HG03565 (cell line): Measurements from ENCODE around the gene MPPED1.

ENCODE experiments used
- ATAC-seq: cut with Tn5 transposase; IDR thresholded peaks from one replicate; pipeline ENCODE4 v1.9.1; 2021; ENCODE audit warnings: mild to moderate bottlenecking, moderate library complexity; ENCODE audit not compliant: unreplicated experiment

Gene MPPED1

DNA sequence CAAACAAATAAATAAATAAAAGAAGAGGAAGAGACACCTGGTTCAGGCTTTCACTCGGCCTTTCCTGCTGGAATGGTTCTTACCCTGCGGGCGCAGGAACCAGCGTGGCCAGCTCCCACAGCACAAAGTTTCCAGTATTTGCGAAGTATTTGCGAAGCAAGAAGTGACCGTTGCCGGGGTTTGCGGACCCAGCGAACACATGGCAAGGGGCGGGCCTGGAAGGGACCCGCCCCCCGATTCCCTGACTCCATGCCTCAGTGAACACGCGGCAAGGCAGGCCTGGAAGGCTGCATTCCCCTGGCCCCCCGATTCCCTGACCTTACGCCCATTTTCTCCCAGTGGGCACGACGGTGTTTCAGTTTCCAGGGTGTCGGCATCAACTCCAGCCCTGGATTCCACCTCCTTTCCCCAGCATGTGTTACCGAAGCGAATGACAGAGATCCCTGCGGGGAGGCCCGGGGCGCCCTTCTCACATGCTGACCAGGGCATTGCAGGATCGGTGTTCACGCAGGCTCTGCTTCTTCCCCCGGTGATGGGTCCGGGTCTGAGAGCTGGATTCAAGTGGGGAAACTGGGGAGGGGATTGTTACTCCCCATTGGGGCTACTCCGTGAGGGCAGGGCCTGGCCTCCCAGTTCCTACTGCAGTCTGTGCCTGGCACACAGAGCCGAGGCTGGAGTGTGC is 102.8 kb downstream of the MPPED1 start:
- no peak for ATAC-seq

DNA sequence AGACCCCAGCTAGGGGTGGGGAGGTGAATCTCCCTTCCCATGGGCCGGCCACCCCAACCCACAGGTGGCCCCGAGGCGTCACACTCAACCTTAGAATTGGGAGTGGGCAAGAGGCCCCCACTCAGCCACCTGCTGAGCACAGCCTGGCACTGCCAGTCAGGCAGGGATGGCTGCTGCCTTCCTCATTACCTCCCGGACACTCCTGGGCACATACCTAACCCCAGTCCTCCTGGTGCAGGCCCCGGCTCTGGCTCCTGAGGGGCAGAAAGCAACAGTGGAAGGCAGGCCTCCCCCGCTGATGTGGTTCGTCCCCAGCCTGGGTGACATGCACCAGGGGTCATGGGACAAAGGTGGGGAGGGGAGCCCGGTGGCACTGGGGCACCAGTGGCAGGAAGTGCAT is 103.6 kb downstream of the MPPED1 start:
- no peak for ATAC-seq

DNA sequence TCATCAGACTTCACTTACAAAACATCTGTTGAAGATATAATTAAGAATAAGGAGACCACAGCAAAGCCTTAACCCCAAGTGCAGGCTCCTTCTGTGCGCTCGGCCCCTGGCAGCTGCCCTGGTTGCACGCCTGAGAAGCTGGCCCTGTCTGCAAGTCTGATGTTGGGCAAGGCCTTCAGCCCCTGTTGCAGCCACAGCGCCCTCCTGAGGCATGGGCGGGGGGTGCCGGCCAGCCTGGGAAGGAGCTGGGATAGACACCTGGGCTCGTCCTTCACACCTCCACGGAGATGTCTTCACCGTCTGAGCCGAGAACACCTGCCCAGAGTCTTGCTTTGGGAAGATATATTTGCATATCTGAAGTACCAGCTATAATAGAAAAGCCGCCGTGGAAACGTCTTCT is 104.1 kb downstream of the MPPED1 start:
- ATAC-seq: no peak

DNA sequence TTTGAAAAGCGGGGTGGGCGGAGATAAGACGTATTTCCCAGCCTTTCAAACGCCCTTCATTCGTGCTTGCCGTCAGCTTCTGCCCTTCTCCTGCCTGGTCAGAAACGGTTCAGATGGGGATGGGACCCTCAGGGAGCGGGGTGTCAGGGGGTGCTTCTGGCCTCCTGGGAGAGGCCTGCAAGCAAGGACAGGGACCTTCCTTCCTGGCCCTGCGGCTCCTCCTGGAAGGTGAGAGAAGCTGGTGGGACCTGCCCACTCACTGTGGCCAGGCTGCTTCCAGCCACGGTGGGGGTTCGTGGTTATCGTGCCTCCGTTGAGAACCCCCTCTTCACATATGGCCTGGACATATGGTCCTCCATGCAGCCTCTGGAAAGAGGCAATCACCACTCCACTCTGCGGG is 104.6 kb downstream of the MPPED1 start:
- no peak for ATAC-seq

DNA sequence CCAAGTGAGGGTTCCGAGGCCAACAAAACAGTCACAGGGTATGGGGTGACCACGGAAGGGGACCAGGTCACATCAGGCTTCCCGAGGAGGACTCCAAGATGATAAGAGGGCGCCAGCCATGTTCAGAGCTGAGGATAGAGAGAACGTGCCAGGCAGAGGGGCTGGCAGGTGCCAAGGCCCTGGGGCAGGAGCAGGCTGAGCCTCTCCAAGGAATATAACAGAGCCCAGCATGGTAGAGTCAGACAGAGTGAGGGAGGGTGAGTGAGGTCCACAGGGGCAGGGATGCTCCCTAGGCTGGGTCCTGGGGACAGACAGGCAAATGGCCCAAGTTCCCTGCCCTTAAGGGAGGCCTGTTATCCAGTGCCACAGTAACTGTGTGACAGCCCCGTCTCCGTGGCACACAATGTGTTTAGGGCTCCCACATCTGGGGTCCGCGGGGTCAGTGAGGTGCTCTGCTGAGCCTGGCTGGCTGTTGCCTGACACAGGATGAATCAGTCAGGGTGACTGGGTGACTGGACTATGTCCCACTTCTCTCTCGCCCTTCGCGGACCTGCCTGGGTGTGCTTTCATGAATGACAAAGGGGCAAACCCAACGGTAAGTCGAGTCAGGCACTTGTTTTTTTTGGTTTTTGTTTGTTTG is 105.3 kb downstream of the MPPED1 start:
- ATAC-seq: no peak

DNA sequence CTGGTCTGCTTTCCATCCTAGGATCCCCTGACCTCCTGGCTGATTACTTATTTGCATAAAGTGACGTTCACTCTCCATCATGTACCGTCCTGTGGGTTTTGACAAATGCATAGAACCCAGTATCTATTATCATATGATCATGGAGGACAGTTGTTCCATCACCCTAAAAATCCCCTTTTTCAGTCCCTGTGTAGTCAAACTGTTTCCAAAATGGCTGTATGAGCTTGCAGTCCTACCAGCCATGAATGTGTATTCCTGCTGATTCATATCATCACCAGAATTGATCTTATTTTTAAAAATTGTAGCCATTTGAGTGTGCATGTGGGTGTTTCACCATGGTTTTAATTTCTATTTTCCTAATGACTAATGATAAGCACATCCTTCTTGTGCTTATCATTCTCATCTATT is 108.8 kb downstream of the MPPED1 start:
- no peak for ATAC-seq

DNA sequence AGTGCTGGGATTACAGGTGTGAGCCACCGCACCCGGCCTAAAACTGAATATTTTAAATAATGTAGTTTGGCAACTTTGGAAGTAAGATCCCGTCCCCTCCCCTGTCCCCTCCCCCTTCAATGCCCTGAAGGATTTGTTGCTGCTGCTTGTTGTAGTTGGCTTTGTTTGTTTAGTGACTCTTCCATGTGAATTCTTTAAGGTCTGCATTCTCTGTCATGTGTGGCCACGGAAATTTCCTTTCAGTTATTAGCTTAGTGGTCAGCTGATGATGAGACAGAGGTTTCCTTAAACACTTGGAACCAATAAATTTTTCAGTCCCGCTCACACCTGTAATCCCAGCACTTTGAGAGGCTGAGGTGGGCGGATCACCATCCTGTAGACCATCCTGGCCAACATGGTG is 109.9 kb downstream of the MPPED1 start:
- no peak for ATAC-seq

DNA sequence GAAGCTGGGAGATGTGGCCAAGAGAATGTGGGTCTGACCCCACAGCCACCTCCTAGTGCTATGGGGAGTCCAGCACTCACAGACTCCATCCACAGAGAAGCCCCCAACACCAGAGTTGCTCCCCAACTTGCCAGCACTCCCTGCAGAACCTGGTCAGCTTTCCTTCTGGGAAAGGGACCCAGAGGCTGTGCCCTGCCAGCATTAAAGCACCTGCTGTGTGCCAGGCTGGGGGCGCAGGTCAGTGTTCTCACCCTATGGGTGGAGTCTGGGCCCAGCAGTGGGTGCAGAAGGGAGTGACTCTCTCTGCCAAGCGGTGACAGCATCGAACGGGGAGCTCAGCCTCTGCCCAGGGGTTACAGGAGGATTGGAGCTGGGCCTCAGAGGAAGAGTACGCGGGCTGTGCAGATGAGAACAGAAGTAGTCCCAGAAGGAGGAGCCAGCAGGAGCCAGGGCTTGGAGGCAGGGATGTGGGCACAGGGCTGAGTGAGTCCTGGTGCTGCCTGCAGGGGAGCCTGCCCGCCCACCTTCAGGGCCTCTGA is 114.4 kb downstream of the MPPED1 start:
- ATAC-seq: no peak

DNA sequence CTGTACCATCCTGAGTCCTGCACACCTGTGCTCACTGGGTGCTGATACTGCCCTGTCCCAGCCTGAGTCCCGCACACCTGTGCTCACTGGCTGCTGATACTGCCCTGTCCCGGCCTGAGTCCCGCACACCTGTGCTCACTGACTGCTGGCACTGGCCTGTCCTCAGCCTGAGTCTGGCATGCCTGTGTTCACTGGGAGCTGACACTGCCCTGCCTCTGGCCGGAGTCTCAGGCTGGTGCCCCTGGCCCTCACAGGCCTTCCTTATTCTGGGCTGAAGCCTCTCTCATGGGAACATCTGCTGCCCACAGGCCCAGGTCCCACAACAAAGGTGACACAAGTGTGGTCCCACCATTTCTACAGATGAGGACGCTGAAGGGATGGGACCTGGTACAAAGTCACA is 115.1 kb downstream of the MPPED1 start:
- no peak for ATAC-seq

DNA sequence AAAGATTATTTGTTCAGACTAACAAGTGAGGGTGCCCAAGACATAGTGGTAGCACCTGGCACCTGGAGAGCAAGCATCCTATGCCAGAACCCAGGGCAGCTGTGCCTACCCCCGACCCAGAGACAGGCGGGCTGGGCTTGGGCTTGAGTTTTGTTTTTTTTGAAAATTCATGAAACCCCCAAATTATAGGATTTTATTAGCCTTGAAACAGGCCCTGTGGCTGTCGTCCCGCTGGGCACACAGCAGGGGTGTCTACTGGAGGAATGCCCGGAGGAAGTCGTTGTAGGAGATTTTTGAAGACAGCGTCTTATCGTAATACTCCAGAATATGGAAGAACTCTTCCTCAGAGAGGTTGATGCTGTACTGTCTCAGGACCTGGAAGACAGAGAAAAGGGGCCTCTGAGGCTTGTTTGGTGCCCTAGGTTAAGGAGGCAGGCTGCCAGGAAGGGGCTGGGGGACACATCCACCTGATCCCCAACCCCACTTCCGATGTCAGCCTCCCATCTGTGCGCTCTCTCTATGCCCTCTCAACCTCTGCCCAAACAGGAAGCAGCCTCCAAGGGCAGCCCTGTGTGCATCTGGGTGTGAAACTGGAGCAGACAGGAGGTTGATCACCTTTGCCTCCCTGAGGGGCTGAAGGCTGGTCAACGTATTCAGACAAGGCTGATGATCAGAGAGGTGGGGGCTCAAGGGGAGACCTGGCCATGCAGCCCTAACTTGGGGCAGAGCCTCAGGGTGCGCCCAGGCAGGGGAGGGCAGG is 117.0 kb downstream of the MPPED1 start:
- no peak for ATAC-seq

DNA sequence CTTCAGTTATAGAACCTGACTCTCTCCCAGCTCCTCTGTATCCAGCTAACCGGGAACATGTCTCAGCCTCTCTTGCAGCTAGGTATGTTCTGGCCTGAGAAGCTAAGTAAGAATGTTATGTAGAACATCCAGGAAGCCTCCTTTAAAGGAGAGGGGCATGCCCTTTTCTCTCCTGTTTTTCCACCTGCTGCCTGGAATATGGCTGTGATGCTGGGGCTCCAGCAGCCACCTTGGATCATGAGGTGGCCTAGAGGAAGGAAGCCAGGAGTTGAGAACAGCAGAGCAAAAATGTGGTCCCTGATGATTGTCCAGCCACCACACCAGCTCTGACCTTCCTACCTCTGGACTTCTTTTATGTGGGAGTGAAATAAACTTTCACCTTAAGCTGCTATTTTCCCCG is 117.6 kb downstream of the MPPED1 start:
- ATAC-seq: no peak

DNA sequence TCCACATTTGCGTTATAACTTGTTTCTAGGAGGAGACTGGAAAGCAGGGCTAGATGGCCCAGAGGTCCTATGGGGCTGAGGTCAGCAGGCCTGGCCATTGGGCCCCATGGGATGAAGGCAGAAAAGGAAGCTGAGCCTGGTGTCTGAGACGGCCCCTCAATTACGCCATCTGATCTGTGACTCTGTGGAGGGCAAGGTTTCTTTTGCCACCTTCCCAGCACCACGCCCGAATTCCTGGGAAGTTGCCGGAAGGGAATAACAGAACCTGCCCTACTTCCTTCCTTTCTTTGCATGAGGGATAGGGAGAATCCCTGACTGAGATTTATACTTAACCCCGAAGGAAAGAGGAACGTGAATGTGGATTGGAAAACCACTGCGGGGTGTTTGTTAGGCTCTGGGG is 118.1 kb downstream of the MPPED1 start:
- ATAC-seq: no peak

DNA sequence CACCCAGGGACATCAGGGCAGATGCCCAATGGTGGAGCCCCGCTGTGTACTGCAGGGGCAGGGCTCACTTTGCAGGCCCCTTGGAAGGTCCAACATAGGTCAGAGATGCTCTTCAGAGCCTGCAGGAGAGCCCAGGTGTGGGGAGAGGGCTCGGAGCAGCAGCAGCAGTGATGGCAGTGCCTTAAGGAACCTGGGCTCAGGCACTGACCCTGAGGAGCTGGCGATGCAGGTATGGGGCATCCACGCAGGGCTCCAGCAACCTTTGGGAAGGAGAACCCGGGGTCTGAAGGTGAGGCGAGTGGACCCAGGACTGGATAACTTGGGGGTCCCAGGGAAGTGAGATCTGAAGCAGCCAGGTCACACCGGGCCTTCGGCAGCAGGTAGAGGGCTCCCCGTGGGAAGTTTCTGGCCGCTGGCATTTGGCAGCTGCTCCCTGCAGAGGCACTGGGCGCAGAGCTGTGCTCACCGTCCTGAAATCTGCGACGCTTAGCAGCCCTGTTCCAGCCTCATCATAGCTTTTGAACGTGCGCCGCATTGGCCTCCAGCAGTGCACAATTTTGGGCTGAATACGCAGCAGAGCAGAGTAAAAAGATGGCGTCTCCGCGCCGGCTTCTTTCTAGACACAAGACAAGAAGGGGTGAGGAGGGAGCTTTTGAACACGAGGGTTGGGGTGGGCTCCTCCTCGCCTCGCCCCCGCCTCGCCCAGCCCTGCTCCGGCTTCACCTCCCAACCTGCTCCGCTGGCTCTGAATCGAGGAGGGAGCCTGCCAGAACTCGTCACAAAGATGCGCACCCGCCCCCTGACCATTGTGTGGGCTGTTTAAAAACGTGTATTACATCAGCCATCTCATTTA is 118.8 kb downstream of the MPPED1 start:
- ATAC-seq: no peak

DNA sequence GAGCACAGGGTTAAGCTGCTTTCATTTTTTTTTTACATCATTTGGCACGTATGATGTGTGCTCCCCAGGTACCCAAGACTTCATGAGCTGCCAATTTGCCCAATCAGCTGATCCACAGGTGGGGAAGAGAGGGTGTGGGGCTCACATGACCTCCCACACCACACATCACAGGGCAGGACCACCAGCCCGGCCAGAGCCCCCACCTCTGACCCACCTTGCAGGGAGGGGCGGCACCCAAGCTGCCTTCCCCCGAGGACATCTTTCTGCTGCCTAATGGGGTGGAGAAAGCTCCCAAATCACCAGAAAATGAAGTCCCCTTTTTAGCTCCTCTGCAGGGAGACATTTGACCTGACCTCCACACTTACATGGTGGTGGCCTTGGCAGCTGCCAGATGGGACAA is 119.8 kb downstream of the MPPED1 start:
- ATAC-seq: no peak

DNA sequence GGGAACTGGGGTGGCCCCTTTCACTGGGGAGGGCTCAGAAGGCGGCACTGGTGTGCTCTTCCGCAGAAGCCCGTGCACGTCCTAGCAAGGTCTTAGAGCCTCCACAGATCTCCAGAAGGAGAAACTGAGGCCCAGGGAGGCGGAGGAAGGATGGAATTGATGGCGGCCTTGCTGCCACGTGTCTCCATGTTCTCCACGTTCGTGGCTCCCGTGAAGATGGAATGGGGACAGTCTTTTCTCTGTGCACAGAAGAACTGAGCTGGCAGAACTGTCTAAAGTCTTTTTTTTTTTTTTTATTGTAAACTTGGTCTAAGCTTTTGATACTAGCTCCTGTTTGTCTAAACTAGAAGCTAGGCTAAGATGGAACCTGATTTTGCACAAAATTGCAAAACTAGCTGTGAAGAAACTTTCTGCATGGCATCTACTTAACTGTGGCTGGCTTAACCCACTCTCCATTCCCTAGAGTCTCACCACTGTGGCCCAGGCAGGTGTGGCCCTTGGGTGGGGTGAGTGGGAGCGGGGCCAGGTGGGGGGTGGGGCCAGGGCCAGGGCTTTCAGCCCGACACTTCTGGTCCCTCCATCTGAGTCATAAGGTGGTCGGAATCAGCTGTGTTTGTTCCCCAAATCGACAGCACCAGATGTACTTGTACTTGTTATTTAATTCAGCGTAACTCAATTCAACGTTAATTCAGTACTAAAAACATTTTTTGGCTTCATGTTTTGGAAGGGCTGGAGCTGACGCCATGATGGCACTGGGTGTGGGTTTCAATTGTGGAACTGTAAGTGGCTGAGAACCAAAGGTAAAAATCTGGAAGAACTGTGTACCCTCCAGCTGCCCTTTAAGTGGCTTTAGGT is 120.7 kb downstream of the MPPED1 start:
- no peak for ATAC-seq

DNA sequence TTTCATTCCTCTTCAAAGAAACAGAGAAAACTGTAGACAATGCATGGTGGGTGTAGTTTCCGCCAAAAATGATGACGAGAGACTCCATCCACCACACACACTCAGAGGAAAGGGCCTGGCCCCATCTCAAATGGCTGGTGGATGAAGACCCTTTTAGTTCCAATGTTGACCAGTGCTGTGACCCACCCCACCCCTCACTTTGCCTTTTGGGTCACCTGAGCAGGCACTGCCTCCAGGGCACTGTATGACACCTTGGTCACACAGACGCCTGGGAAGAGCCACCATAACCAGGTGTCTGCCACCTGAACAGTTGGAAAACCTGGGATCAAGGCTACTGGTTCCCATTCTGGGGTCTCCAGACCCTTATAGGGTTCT is 121.3 kb downstream of the MPPED1 start:
- ATAC-seq: no peak

DNA sequence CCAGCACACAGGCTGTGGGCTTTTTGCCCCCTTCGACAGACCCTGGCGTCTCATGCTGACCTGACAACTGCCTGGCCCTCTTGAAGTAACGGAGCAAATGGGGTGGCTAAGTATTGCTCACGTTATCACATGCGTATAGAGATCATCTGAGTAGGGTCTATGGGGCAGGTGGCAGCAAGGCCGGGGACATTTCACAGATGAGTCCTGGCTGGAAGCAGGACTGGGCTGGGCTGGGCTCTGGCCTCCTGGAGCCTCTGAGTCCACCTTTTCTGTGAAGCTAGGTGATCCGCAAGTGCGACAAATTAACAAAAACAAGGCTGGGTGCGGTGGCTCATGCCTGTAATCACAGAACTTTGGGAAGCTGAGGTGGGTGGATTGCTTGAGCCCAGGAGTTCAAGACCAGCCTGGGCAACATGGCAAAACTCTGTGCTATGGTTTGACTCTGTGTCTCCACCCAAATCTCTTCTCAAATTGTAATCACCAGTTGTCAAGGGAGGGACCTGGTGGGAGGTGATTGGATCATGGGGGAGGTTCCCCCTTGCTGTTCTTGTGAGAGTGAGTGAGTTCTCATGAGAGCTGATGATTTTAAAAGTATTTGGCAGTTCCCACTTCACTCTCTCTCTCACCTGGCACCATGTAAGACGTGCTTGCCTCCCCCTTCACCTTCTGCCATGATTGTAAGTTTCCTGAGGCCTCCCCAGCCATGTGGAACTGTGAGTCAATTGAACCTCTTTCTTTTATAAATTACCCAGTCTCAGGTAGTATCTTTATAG is 122.0 kb downstream of the MPPED1 start:
- no peak for ATAC-seq

DNA sequence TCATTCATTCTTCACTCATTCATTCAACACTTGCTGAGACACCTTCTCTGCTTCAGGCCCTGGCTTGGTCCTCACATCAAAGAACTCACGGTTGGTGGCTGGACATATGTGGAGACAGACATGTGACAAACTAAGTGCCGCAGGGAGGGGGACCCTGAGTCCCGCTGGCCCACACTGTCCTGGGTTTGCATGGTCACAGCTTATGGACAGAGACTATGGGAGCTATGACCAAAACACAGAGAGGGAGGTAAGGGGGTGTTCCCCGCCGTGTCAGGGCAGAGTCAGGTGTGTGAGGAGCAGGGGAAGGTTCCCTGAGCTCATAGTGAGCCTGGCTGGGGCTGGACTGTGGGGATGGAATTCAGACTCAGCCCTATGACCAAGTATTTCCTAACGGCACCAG is 123.1 kb downstream of the MPPED1 start:
- no peak for ATAC-seq

DNA sequence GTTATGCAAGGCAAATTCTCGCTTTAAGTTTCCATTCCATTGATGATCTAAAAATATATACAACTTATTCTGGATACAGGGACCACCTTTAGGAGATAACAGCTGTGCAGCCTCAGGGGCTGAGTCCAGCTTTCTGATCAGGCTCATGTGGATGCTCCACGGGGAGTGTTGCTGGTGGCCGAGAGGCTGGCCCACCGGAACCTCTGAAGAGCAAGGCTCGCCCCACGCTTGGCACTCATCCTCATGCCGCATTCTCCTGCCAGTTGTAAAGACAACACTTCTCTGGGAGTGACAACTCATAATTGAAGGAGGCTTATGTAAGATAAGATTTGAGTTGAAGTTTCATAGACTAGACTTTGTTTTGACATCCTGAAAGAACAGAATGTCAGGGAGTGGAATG is 123.5 kb downstream of the MPPED1 start:
- no peak for ATAC-seq
